AML-193 (cell line): Measurements from ENCODE around the gene TMEM132D.

ENCODE experiments used
- DNase-seq, 2 experiments: peaks; one replicate each; lab custom pipeline; 2025; lab: John Stamatoyannopoulos, UW

Gene TMEM132D

DNA sequence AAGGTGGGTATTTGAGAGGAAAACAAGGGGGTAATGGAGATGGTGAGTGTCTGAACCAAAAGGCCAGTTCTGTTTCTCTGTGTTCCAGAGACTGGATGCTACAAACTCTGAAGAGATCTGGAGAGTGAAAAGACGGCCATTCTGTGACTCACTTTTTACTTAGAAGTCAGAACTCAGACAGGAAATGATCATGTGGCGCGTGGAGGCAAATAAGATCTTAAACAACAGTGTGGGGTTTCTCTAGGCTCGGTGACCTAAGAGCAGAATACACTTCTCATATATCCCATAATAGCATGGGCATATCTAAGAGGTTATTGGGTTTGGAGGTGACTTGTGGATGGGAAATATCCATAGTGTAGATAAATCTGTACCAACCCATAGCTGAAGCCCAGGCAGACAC is 463.5 kb downstream of the TMEM132D start:
- DNase-seq = no peak

DNA sequence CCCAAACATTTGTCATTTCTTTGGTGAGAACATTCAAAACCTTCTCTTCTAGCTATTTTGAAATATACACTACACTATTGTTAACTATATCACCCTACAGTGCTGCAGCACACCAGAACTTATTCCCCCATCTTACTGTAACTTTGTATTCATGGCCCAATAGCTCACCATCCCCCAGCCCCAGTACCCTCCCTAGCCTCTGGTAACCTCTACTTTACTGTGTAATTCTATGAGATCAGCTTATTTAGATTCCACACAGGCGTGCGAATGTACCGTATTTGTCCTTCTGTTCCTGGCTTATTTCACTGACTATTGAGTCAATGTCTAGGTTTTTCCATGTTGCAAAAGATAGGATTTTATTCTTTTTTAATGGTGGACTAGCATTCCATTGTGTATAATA is 469.0 kb downstream of the TMEM132D start:
- DNase-seq = no peak

GRCh38 chr12:129428240-129428936 is 475.4 kb downstream of the TMEM132D start:
- no peak for DNase-seq

GRCh38 chr12:129423041-129423580 is 480.7 kb downstream of the TMEM132D start:
- no peak for DNase-seq

DNA sequence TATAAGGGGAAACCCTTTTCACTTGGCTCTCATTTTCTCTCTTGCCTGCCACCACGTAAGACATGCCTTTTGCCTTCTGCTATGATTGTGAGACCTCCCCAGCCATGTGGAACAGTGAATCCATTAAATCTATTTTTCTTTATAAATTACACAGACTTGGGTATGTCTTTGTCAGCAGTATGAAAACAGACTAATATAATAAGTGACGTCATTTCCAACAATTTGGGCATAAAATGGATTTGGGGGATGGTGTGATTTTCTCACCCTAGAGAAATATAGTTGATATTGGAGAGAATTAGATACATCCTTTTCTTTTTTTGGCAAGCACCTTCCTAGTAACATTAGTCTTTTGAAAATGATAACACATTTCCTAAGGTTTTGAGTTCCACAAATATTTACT is 490.5 kb downstream of the TMEM132D start:
- no peak for DNase-seq

GRCh38 chr12:129409281-129409680 is 494.5 kb downstream of the TMEM132D start:
- no peak for DNase-seq

DNA sequence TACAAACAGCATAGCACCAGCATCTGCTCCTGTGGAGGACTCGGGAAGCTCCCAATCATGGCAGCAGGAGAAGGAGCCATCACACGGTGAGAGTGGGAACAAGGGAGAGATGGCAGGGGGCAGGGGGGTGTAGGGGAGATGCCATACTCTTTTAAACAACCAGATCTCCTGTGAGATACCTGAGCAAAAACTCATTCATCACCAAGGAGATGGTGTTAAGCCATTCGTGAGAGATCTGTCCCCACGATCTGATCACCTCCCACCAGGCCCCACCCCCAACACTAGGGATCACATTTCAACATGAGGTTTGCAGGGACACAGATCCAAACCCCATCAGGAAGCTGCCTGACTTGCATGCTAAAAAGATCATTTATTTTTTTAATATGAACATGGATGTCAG is 499.3 kb downstream of the TMEM132D start:
- DNase-seq = no peak

- no peak for DNase-seq
Observed at GRCh38 chr12:129401572-129401971, 502.3 kb downstream of the TMEM132D start.

- no peak for DNase-seq
Observed at GRCh38 chr12:129394177-129394825, 509.5 kb downstream of the TMEM132D start.

GRCh38 chr12:129393357-129393937 is 510.4 kb downstream of the TMEM132D start:
- no peak for DNase-seq

- DNase-seq = no peak
Observed at GRCh38 chr12:129385637-129385990, 518.2 kb downstream of the TMEM132D start.

GRCh38 chr12:129383956-129384355 is 519.9 kb downstream of the TMEM132D start:
- DNase-seq = no peak

DNA sequence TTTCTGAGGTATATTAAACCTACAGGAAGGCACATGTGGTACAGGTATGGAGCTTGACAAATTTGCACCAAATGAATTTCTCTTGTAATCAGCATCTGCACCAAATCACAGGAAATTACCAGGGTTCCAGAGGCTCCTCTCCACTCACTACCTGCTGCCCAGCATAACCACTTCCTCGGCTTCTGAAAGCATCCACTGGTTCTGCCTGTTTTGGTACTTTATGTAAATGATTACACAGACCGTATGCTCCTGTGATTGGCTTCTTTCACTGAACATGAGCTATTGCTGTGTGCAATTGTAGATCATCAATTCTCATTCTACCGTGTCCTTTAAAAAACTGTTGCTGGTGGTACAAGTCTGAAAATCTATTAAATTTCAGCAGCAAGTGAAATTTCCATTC is 522.1 kb downstream of the TMEM132D start:
- no peak for DNase-seq

- no peak for DNase-seq
Observed at GRCh38 chr12:129379076-129379804, 524.6 kb downstream of the TMEM132D start.

- DNase-seq = no peak
Observed at GRCh38 chr12:129378496-129378895, 525.3 kb downstream of the TMEM132D start.

- DNase-seq = no peak
Observed at GRCh38 chr12:129373746-129374145, 530.1 kb downstream of the TMEM132D start.

DNA sequence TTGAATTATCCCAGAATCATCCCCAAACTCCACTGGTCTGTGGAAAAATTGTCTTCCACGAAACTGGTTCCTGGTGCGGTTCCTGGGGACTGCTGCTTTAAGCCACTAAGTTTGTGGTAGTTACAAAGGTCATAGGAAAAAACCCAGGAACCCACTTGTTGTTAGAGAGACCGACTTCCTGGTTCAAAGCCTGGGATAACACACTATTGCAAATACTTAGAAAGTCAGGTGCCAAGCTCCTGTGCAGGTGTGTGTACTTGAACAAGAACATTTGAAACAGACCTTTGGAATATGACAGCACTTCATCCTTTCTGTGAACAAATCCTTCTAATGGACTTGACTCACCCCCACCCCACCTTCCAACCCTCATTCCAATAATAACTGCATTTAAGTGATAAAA is 530.9 kb downstream of the TMEM132D start:
- DNase-seq = no peak

GRCh38 chr12:129372348-129372747 is 531.5 kb downstream of the TMEM132D start:
- DNase-seq = no peak

DNA sequence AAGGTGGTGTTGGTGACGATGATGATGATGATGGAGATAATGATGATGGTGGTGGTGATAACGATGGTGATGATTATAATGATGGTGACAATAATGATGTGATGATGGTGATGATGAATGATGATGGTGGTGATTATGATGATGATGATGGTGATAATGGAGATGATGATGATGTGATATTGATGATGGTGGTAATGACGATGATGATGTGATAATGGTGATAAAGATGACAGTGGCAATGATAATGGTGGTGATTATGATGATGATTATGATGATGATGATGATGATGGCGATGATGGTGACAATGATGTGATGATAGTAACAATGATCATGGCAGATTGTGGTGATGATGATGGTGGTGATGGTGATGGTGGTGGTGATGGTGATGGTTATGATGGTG is 532.6 kb downstream of the TMEM132D start:
- no peak for DNase-seq

DNA sequence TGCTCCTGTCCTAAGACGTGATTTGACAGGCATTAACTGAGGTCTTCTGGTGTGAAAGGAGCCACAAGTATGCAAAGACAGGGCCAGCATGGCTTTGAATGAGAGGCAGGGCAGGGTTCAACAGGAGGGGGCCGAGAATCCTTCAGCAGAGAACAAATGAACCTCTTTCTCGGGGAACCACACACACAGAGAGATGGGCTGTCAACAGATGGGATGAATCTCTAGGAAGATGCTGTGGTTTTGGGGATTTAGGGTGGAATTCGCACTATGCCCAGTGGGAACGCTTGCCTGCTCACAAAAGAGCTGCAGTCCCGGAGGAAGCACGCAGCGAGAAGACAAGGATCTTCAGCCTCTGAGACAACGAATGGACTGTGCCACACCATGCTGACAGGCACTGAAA is 537.2 kb downstream of the TMEM132D start:
- no peak for DNase-seq

DNA sequence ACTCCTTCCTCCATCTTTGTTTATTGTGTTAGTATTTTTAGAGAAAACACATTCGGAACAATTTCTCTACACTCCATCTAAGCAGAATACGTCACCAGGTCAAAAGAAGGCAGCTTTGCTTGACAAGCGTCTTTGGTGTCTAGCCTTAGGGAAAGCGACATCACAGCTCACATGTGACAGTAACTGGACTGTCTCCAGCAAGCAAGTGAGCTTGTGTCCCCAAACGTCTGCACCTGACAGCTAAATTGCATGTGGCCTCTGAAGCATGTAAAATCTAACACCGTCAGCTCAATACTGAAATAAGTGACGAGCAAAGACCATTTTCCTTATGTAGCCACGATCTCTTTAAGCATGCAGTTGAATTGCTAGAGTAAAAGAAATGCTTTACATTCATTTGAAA is 540.8 kb downstream of the TMEM132D start:
- no peak for DNase-seq

GRCh38 chr12:129357233-129357632 is 546.6 kb downstream of the TMEM132D start:
- DNase-seq = no peak

- no peak for DNase-seq
Observed at GRCh38 chr12:129351481-129351880, 552.3 kb downstream of the TMEM132D start.
